OCI-LY3 (cell line): ENCODE measurements around the gene GAL3ST1.

ENCODE experiments used
- CTCF ChIP-seq: fragments of 200-600, 300-600 bp; sonication (generic); IDR thresholded peaks from 2 replicates; pipeline ENCODE4 v1.5.1; 2014; ENCODE audit warnings: antibody characterized with exemption, low read length, low read depth
- EZH2phosphoT487 ChIP-seq: fragments of 200-600 bp; shearing (Covaris generic); IDR thresholded peaks from 2 replicates; pipeline ENCODE4 v1.6.1; 2018; ENCODE audit warnings: antibody characterized with exemption, mixed run types, low read depth

DNA sequence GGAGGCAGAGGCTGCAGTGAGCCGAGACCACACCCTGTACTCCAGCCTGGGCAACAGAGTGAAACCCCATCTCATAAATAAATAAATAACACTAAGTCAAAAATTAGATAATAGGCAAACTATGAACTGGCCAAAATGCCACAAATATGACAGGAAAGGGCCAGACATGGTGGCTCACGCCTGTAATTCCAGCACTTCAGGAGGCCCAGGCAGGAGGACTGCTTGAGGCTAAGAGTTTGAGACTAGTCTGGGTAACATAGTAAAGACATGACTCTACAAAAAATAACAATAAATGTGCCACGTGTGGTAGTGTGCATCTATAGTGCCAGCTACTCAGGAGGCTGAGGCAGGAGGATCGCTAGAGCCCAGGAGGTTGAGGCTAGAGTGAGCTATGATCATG lies 47.8 kb downstream of the GAL3ST1 start:
- TF ChIP-seq CTCF (no peak), EZH2phosphoT487 (no peak)
